ENCODE data around the gene CAMK2N2.

DNA sequence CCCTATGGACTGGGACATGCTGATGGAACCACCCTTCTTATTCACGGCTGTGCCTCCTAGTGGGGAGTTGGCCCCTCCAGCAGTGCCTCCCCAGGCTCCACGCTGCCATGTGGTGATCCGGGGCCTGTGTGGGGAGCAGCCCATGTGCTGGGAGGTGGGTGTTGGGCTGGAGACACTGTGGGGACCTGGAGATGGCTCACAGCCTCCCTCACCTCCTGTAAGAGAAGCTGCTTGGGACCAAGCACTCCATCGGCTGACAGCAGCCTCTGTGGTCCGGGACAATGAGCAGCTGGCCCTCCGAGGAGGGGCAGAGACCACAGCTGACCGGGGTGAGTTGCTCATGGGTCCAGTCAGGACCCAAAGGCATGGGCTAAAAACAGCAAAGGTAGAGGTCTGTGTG is 21.6 kb downstream of the CAMK2N2 start:
- TF ChIP-seq, protein P1, sequence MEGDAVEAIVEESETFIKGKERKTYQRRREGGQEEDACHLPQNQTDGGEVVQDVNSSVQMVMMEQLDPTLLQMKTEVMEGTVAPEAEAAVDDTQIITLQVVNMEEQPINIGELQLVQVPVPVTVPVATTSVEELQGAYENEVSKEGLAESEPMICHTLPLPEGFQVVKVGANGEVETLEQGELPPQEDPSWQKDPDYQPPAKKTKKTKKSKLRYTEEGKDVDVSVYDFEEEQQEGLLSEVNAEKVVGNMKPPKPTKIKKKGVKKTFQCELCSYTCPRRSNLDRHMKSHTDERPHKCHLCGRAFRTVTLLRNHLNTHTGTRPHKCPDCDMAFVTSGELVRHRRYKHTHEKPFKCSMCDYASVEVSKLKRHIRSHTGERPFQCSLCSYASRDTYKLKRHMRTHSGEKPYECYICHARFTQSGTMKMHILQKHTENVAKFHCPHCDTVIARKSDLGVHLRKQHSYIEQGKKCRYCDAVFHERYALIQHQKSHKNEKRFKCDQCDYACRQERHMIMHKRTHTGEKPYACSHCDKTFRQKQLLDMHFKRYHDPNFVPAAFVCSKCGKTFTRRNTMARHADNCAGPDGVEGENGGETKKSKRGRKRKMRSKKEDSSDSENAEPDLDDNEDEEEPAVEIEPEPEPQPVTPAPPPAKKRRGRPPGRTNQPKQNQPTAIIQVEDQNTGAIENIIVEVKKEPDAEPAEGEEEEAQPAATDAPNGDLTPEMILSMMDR (IDR thresholded peaks at IDR 0.05; ENCODE audit: low read length), result no peak
- TF ChIP-seq EZH2 (IDR thresholded peaks at IDR 0.05; ENCODE audit: borderline replicate concordance, low read length), result no peak

Data from OCI-LY1 (cell line).